ENCODE measurements around the gene KCTD21.

DNA sequence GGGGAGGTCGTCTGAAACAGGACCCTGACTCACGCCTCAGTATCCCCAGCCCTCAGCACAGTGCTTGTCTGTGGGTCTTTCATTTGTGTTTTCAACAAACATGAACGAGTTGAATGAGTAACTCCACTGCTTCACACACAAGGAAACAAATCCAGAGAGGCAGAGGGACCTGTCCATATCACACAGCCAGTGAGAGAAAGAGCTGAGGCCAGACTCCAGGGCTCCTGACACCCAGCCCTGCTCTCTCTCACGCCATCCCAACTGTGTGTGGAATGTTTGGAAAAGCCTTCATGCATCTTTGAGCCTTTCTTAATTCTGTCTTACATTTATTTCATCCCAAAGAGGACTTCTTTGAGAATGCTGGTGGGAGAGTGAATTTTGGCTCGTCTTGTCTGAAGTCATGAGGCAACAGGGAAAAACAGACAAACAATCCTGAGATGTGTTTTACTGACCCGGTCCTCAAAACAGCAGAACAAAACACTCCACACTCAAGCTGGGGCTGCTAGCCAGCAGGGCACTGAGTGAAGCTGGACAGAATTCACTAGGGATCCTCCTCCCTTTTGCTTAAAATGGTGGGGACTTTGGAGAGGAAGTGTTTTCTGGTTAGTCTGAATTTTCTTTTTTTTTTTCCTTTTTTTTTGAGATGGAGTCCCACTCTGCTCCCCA, 29.3 kb downstream of the KCTD21 start:
- TF ChIP-seq SIN3A (IDR thresholded peaks at IDR 0.05; ENCODE audit: borderline replicate concordance, insufficient read depth, low read length) (no peak), REST (IDR thresholded peaks at IDR 0.05; ENCODE audit: insufficient read depth in 1 of 2, low read depth in 2 of 2, low read length in 2 of 2) (no peak), TAF1 (IDR thresholded peaks at IDR 0.05; ENCODE audit: borderline replicate concordance, insufficient read depth, low read length) (no peak)
